ENCODE results near the gene EEF2. TPM values are rescaled to one million over a fixed set of nuclear protein-coding genes. Genes with fewer than 3 reads are reported as not detected.

Gene EEF2
- total RNA-seq, 1 experiment from 2014 or later, result 3,615 TPM

DNA sequence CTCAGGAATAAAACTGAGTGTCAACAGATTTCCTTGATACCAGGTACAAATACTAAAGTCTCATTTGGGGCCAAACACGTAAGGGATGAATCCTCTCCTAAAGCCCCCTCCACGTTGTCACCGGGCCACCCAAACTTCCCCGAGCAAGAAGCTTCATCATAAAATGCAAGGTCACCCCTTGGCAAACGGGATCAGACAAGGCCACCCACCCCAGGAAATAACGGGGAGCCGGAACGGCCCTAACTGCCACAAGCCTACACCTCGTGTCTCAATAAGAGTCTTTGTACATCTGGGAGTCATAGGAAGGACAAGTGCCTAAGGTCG, 717 bp downstream of the EEF2 start:
- H3K4me1 Mint-ChIP-seq, result peaks cover 35 to 42% of the 10 kb centered on the region in 2 experiments
- H3K14ac ChIP-seq (ENCODE audit: insufficient read depth, low read length), result peak overlapping the region; percentile 88
- peak overlapping the region; percentile 98 to 99 (median 99) for H3K27ac Mint-ChIP-seq
- no peak overlapping the region for H3T11ph ChIP-seq (ENCODE audit: low read length)
- H3K36me3 Mint-ChIP-seq (ENCODE audit: insufficient read depth in 1 of 3, low read depth in 3 of 3), result peaks cover 50 to 56% (median 56%) of the 10 kb centered on the region in 3 experiments
- H2BK120ac ChIP-seq (ENCODE audit: low read depth, low read length, poor library complexity, severe bottlenecking), result no peak overlapping the region
- no peaks in the 10 kb centered on the region for H3K27me3 ChIP-seq (ENCODE audit: insufficient read depth, low read length)
- DNase-seq, result no peak
- TF ChIP-seq, protein P1, sequence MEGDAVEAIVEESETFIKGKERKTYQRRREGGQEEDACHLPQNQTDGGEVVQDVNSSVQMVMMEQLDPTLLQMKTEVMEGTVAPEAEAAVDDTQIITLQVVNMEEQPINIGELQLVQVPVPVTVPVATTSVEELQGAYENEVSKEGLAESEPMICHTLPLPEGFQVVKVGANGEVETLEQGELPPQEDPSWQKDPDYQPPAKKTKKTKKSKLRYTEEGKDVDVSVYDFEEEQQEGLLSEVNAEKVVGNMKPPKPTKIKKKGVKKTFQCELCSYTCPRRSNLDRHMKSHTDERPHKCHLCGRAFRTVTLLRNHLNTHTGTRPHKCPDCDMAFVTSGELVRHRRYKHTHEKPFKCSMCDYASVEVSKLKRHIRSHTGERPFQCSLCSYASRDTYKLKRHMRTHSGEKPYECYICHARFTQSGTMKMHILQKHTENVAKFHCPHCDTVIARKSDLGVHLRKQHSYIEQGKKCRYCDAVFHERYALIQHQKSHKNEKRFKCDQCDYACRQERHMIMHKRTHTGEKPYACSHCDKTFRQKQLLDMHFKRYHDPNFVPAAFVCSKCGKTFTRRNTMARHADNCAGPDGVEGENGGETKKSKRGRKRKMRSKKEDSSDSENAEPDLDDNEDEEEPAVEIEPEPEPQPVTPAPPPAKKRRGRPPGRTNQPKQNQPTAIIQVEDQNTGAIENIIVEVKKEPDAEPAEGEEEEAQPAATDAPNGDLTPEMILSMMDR (conservative IDR thresholded peaks at IDR 0.05), result no peak
- peak overlapping the region; percentile 94 for H3K4me2 ChIP-seq (ENCODE audit: insufficient read depth, insufficient read length, low read length)
- H3K79me2 ChIP-seq (ENCODE audit: insufficient read depth, low read length), result peaks cover 26% of the 10 kb centered on the region
- H3K4me3 Mint-ChIP-seq, result peak overlapping the region; percentile 97 to 99
- peak overlapping the region; percentile 73; the same call in 1 of the 2 replicates for H3K4ac ChIP-seq (ENCODE audit: low read depth, low read length)
- H3K4me1 ChIP-seq (ENCODE audit: insufficient read depth, low read length), result no peaks in the 10 kb centered on the region
- H2AK5ac ChIP-seq (ENCODE audit: insufficient read length, low read length), result no peak overlapping the region
- H3K18ac ChIP-seq (ENCODE audit: insufficient read length, low read depth, low read length), result peak overlapping the region; percentile 78
- no peaks in the 10 kb centered on the region; a peak in 1 of 5 replicates for H3K9me3 Mint-ChIP-seq
- H2BK15ac ChIP-seq (ENCODE audit: low read depth, low read length), result no peak overlapping the region
- peak overlapping the region; percentile 89 for H4K5ac ChIP-seq (ENCODE audit: insufficient read length, low read depth, low read length)
- H4K20me1 ChIP-seq (ENCODE audit: control insufficient read depth, insufficient read depth, insufficient read length), result peaks cover 4% of the 10 kb centered on the region
- H3K9ac ChIP-seq (ENCODE audit: extremely low read depth, insufficient read length, low read length), result peak overlapping the region; percentile 100
- H2BK5ac ChIP-seq (ENCODE audit: insufficient read length, low read length), result no peak overlapping the region
- H3K27me3 Mint-ChIP-seq (ENCODE audit: low read depth), result peaks cover 9% of the 10 kb centered on the region
- no peak overlapping the region for H2BK12ac ChIP-seq (ENCODE audit: insufficient read length, low read depth, low read length)
- no CpG with 5 or more reads among the region's 10 CpGs for WGBS (ENCODE audit: extremely low coverage, insufficient read length, low lambda C conversion rate)
- peaks cover 25% of the 10 kb centered on the region for H3K23me2 ChIP-seq (ENCODE audit: insufficient read length, low read depth, low read length, poor library complexity, severe bottlenecking)
- H3K79me1 ChIP-seq (ENCODE audit: insufficient read depth, low read depth, low read length, poor library complexity, severe bottlenecking), result peaks cover 12% of the 10 kb centered on the region
- H2BK20ac ChIP-seq (ENCODE audit: low read depth, low read length, poor library complexity, severe bottlenecking), result no peak overlapping the region
- H3K9me3 ChIP-seq (ENCODE audit: control insufficient read depth, low read depth, low read length), result no peaks in the 10 kb centered on the region
- no peak overlapping the region for H4K8ac ChIP-seq (replicated peaks; ENCODE audit: insufficient read length, low read depth, low read length)
- no peak overlapping the region for H2AFZ ChIP-seq (ENCODE audit: low read length)
- no peak overlapping the region for H3K23ac ChIP-seq (ENCODE audit: insufficient read length, low read depth, low read length)
- H3K27ac ChIP-seq (ENCODE audit: insufficient read length, low read depth, low read length), result peak overlapping the region; percentile 18
- H4K91ac ChIP-seq (ENCODE audit: insufficient read length, low read depth, low read length), result peak overlapping the region; percentile 80
- H3K56ac ChIP-seq (ENCODE audit: insufficient read length, low read depth, low read length), result peak overlapping the region; percentile 64

Data from H9 (cell line).